Measurements from ENCODE around the gene EGLN3.
A peak's percentile ranks its signal among the peaks of the same experiment; 100 is the strongest.

The EGLN3 gene

DNA sequence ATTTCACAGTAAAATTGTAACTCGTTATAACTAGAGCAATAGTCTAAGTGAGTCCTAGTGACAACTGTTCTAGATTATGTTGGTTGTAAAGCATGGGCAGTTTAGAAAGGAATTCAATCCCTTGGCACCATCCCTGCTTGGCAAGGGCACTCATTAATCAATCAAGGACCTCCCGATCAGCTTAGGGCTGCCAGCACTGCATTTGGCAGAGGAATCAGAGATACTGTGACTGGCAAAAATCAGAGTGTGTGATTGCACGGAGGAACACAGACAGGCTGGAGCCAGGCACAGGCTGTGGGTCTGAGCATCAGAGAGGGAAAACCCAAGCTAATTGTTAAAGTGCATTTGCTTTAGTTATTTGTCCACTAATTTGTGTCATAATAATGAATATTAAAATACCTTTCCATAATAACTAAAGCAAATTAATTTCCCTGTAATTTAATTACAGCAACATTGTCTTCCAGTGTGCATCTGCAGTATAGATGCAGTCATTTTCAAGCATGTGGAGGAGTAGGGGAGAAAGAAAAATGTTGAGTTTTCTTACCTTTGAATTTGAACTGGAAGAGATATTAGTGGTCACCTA is 3.2 kb upstream of the EGLN3 start:
- no peak for TF ChIP-seq SPI1 (IDR thresholded peaks at IDR 0.05; ENCODE audit: low read depth, low read length)
- TF ChIP-seq TAF1 (IDR thresholded peaks at IDR 0.05; ENCODE audit: low read depth, low read length): no peak
- no peak for TF ChIP-seq POU2F2 (IDR thresholded peaks at IDR 0.05; ENCODE audit: low read depth, low read length)
- no peak for TF ChIP-seq POLR2A (IDR thresholded peaks at IDR 0.05; ENCODE audit: low read depth, low read length)
- no peak for TF ChIP-seq POLR2AphosphoS5 (IDR thresholded peaks at IDR 0.05; ENCODE audit: low read depth, low read length)
- no peak for TF ChIP-seq PAX5 (IDR thresholded peaks at IDR 0.05; ENCODE audit: insufficient read depth, low read length, severe bottlenecking)
- no peak for DNase-seq (ENCODE audit: insufficient read length, low spot score)
- FAIRE-seq: no peak

DNA sequence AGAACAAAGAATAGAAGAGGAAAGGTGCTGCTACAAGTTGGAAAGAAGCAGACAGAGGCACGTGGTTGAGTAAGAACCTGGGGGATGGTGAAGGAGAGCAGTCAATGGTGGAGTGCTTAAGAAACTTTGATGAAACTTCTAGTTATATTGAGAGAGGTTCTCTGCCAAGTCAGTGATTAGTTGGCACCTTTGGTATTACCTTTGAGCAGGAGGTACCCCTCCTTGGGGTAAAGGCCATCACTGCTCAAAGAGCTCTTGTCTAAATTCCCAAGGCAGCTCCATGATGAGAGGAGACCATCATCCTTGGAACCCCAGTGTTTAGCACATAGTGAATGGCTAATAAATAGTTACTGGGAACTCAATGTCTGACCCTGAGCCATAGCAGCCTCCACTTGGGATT is 1.7 kb upstream of the EGLN3 start:
- TF ChIP-seq POU2F2 (IDR thresholded peaks at IDR 0.05; ENCODE audit: low read depth, low read length) (no peak), SPI1 (IDR thresholded peaks at IDR 0.05; ENCODE audit: low read depth, low read length) (no peak), TAF1 (IDR thresholded peaks at IDR 0.05; ENCODE audit: low read depth, low read length) (no peak), POLR2AphosphoS5 (IDR thresholded peaks at IDR 0.05; ENCODE audit: low read depth, low read length) (no peak), POLR2A (IDR thresholded peaks at IDR 0.05; ENCODE audit: low read depth, low read length) (no peak), PAX5 (IDR thresholded peaks at IDR 0.05; ENCODE audit: insufficient read depth, low read length, severe bottlenecking) (no peak)
- no peak for FAIRE-seq
- DNase-seq (ENCODE audit: insufficient read length, low spot score): no peak

DNA sequence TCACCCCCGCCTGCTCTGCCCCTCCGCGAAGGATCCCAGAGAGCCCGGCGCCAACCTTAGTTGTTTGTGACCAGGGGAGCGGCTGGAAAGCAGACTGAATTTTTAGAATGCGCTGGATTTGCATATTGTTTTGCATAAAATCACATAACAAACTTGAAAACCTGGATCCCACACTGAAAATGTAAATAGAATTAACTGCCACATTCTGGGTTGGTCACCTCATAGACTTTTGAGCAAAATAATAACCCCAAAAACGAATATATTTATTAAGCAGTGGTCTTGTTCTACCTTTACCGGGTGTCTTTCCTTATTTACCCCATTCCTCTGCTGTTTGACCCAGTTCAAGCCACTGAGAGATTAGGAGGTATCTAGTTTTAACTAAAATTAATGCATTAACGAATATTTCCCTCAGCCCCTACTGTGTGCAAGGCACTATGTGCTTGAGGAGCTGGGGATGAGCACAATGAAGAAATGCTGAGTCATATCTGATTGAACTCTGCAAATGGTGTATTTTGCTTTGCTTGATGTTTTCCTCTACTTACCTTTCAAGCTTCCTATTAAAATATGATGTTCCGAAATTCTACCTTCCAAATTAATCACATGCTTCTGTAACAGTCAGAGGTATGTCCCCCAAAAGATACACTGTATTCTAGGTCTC is 438 bp upstream of the EGLN3 start:
- no peak for DNase-seq (ENCODE audit: insufficient read length, low spot score)
- FAIRE-seq: peak; percentile 16
- TF ChIP-seq POU2F2 (IDR thresholded peaks at IDR 0.05; ENCODE audit: low read depth, low read length) (no peak), SPI1 (IDR thresholded peaks at IDR 0.05; ENCODE audit: low read depth, low read length) (no peak), POLR2AphosphoS5 (IDR thresholded peaks at IDR 0.05; ENCODE audit: low read depth, low read length) (no peak), POLR2A (IDR thresholded peaks at IDR 0.05; ENCODE audit: low read depth, low read length) (no peak), PAX5 (IDR thresholded peaks at IDR 0.05; ENCODE audit: insufficient read depth, low read length, severe bottlenecking) (no peak), TAF1 (IDR thresholded peaks at IDR 0.05; ENCODE audit: low read depth, low read length) (no peak)

DNA sequence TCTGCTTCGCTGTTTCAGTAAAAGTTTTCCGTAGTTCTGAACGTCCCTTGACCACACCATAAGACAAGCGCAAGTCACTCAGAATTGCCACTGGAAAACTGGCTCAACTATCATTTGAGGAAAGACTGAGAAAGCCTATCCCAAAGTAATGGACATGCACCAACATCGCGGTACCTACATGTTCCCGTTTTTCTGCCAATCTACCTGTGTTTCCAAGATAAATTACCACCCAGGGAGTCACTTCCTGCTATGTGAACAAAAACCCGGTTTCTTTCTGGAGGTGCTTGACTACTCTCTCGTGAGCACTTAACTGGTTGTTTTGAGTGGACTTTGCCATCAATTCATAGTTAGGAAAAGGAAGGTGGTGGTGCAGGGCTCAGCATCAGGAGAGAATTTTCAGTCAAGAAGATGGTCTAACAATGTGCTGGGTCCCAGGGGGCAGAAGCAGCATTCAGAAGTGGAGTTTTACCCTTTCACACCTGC is 1.4 kb downstream of the EGLN3 start:
- no peak for TF ChIP-seq POLR2AphosphoS5 (IDR thresholded peaks at IDR 0.05; ENCODE audit: low read depth, low read length)
- TF ChIP-seq SPI1 (IDR thresholded peaks at IDR 0.05; ENCODE audit: low read depth, low read length): no peak
- TF ChIP-seq PAX5 (IDR thresholded peaks at IDR 0.05; ENCODE audit: insufficient read depth, low read length, severe bottlenecking): no peak
- TF ChIP-seq POLR2A (IDR thresholded peaks at IDR 0.05; ENCODE audit: low read depth, low read length): no peak
- TF ChIP-seq TAF1 (IDR thresholded peaks at IDR 0.05; ENCODE audit: low read depth, low read length): no peak
- no peak for TF ChIP-seq POU2F2 (IDR thresholded peaks at IDR 0.05; ENCODE audit: low read depth, low read length)
- no peak for FAIRE-seq
- no peak for DNase-seq (ENCODE audit: insufficient read length, low spot score)

DNA sequence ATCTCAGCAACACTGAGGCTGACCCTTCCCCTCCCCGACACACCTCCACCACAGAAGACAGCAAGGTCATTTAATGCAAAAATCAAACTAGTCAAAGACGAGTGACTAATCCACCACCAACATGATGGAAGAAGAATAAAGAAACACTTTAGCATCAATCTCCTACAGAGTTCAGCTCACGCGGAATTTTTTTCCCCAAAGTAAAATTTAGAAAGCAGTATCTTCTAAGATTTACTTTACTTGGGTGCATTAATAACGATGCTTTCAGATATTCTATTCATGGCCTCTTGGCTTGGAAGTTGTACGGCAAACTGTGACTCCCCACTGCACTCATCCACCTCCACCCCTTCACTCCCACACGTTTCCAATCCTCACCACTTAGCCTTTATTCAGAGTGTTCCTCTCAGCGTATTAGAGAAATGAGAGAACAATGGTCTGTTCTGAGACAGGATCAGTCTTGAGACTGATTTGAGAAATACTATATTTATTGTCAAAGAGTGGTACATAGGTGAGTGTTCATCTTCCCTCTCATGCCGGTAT is 1.9 kb downstream of the EGLN3 start:
- FAIRE-seq (no peak), DNase-seq (ENCODE audit: insufficient read length, low spot score) (no peak)
- TF ChIP-seq TAF1 (IDR thresholded peaks at IDR 0.05; ENCODE audit: low read depth, low read length): no peak
- TF ChIP-seq POLR2A (IDR thresholded peaks at IDR 0.05; ENCODE audit: low read depth, low read length): no peak
- no peak for TF ChIP-seq PAX5 (IDR thresholded peaks at IDR 0.05; ENCODE audit: insufficient read depth, low read length, severe bottlenecking)
- TF ChIP-seq SPI1 (IDR thresholded peaks at IDR 0.05; ENCODE audit: low read depth, low read length): no peak
- TF ChIP-seq POLR2AphosphoS5 (IDR thresholded peaks at IDR 0.05; ENCODE audit: low read depth, low read length): no peak
- no peak for TF ChIP-seq POU2F2 (IDR thresholded peaks at IDR 0.05; ENCODE audit: low read depth, low read length)

DNA sequence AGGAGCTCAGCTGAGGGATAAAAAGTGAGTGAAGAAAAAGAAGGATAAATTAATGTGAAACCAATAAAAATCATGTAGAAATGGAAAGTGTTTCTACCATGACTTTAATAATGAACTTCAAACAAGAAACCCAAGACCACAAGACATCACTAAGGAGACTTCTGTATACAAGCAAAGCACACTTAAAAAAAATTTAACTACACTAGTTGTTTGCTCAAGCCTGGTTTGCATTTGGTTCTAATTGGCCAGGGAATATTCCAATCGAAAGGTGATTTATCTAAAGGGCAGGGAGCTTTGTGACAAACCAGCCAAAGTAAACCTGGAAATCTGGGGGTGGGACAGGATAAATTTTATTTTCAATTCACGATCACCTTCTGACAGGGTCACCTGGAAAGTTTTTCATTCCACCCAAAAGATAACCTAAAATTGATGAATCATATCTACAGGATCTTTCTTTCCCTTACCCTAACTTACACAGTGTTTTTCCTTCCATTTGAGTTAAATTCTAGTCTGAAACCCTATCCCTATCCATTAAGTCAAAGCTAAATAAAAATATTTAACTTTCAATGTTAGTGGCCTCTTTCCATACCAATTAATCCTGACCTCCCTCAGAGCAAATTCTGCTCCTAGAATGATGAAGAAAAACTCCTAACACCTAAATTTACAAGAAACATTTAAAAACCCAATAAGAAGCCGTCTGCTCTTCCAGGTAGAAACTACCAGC is 2.6 kb downstream of the EGLN3 start:
- TF ChIP-seq TAF1 (IDR thresholded peaks at IDR 0.05; ENCODE audit: low read depth, low read length) (no peak), PAX5 (IDR thresholded peaks at IDR 0.05; ENCODE audit: insufficient read depth, low read length, severe bottlenecking) (no peak), POLR2AphosphoS5 (IDR thresholded peaks at IDR 0.05; ENCODE audit: low read depth, low read length) (no peak), SPI1 (IDR thresholded peaks at IDR 0.05; ENCODE audit: low read depth, low read length) (no peak), POLR2A (IDR thresholded peaks at IDR 0.05; ENCODE audit: low read depth, low read length) (no peak), POU2F2 (IDR thresholded peaks at IDR 0.05; ENCODE audit: low read depth, low read length) (no peak)
- DNase-seq (ENCODE audit: insufficient read length, low spot score) (no peak), FAIRE-seq (no peak)

DNA sequence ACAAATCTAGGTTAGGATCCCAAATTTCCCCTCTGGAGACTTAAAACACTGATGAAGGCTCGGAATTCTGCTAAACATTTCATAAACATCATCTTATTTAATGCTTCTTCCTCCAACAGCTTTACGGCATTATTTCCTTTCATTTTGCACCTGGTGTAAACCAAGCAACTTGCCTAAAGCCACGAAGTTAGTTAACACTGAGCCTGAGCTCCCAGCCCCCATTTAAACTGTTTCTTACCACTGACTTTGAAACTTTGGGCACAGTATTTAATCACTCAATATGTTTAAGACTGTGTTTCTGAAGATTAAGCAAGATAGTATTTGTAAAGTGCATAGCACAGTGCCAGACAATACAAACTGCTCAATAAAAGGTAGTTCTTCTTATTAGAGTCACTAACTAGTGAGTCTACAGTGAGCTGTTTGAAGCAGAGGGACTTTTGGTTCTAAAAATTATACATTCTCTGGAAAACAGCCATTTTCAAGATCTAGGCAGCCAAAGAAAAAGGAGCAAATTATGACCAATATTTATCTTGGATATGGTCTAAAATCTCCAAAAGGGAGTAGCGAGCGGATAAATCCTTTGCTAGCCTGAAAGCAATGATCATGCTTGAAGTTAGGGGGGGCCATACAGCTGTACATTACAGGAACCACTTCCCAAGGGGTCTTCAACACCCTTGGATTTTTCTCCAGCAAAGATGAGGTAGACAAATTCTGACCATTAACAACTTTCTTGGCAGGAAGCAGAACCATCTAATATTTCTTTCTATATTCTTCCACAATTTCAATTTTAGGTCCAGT is 4.0 kb downstream of the EGLN3 start:
- FAIRE-seq (no peak), DNase-seq (ENCODE audit: insufficient read length, low spot score) (no peak)
- TF ChIP-seq POLR2AphosphoS5 (IDR thresholded peaks at IDR 0.05; ENCODE audit: low read depth, low read length) (no peak), TAF1 (IDR thresholded peaks at IDR 0.05; ENCODE audit: low read depth, low read length) (no peak), POU2F2 (IDR thresholded peaks at IDR 0.05; ENCODE audit: low read depth, low read length) (no peak), PAX5 (IDR thresholded peaks at IDR 0.05; ENCODE audit: insufficient read depth, low read length, severe bottlenecking) (no peak), SPI1 (IDR thresholded peaks at IDR 0.05; ENCODE audit: low read depth, low read length) (no peak), POLR2A (IDR thresholded peaks at IDR 0.05; ENCODE audit: low read depth, low read length) (no peak)

DNA sequence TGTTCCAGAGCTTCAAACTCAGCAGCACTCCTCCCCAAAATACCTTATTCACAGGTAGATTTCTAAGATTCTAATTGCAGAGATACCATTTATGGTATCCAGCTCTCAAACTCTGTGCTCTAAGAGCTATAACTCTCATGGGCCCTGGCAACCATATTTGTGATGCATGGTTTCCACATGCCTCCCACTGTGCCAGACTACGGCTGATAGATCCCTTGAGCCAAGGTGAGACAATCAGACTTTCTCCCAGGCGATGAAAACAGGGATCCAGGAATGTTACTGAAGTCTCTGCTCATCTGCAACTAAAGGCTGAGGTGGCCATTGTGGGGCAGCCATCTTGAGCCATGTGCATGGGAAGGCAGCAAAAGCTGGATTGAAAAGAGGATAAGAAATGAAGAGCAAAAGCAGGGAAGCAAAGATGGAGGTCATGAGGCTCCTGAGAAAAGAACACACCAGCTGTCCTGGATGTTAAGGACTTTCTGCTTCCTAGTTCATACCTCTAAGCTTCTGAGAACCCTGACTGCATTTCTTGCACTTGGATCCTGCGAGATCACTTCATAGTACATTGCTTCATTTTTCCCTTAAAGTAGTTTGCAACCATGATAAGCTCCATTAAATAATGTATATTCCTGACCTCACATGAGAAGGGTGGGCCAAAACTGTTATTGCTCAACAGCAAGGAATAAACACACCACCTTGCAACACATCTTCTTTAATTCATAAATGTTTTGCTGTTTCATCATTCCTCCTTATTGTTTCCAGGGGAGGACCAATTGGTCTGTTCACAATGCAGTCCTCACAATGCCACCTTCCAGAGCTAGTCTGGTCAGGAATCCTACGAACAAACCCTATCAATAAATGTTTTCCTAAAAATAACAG is 5.4 kb downstream of the EGLN3 start:
- DNase-seq (ENCODE audit: insufficient read length, low spot score) (no peak), FAIRE-seq (no peak)
- TF ChIP-seq TAF1 (IDR thresholded peaks at IDR 0.05; ENCODE audit: low read depth, low read length): no peak
- TF ChIP-seq PAX5 (IDR thresholded peaks at IDR 0.05; ENCODE audit: insufficient read depth, low read length, severe bottlenecking): no peak
- TF ChIP-seq POLR2AphosphoS5 (IDR thresholded peaks at IDR 0.05; ENCODE audit: low read depth, low read length): no peak
- no peak for TF ChIP-seq POLR2A (IDR thresholded peaks at IDR 0.05; ENCODE audit: low read depth, low read length)
